ELF-1 (cell line): ENCODE results near the gene CTTNBP2NL.
"Not testable (repeated sequence)": the region's sequence is repeated elsewhere in the genome, so short reads cannot be mapped to it uniquely, and the experiment has no call there.

Experiments
- DNase-seq: peaks from one replicate; pipeline ENCODE4 v3.0.0-alpha.2; 2016; ENCODE audit warnings: low read depth, low spot score

CTTNBP2NL gene

GRCh38 chr1:112386731-112387346 lies 9.2 kb upstream of the CTTNBP2NL start:
- DNase-seq: no peak

DNA sequence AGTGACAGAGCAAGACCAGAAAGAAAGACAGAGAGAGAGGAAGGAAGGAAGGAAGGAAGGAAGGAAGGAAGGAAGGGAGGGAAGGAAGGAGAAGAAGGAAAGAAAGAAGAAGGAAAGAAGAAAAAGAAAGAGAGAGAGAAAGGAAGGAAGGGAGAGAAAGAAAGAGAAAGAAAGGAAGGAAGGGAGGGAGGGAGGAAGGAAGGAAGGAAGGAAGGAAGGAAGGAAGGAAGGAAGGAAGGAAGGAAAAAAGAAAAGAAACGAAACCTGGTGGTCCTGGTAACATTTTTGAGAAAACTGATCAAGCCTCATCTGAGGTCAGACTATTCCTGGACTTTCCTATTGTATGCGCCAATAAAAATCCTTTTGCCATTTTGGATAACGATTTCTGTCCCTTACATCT lies 8.2 kb upstream of the CTTNBP2NL start:
- no peak for DNase-seq

DNA sequence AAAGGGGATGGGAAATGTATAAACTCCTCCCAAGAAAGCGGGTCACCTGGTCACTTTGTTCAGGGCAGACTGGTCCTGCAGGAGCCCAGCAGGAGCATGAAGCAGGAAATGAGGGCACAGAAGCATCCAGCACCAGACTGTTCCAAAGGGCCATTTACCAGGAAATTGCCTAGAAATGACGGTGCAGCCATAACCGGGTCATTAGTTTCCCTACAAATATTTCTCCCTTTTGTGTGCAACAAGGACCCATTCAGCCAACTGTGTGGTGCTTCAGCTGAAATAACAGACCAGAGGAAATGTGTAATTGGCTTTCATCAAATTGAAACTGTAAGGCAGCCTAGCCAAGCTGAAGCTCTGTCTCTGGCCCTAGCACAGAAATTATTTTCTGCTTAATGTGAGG lies 7.6 kb upstream of the CTTNBP2NL start:
- no peak for DNase-seq

DNA sequence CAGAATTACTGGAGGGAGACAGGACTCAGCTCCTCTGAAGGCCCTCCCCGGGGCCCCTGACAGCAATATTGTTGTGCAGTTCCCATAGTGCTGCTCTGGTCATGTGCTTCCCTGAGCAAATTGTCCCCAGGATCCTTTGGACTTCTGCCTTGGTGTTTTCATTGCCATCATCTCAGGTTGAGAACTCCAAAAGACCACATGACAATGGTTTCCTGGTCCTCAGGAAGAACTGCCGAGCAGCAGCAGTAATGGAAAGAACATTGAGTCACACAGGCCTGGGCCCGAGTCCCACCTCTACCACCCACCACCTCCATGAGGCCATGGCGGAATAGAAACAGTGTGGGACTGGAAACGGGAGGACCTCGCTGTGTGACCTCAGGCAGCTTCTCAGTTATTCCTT lies 6.3 kb upstream of the CTTNBP2NL start:
- DNase-seq: no peak

DNA sequence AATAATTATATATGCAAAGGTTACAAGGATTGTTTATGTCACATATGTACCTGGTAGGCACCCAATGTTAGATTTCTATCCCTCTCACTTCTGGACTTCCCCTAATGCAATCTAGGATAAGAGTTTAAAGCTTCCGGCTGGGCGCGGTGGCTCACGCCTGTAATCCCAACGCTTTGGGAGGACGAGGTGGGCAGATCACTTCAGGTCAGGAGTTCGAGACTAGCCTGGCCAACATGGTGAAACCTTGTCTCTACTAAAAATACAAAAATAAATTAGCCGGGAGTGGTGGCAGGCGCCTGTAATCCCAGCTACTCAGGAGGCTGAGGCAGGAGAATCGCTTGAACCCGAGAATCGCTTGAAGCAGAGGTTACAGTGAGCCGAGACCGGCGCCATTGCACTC lies 5.7 kb upstream of the CTTNBP2NL start:
- not testable (repeated sequence) for DNase-seq

GRCh38 chr1:112390775-112391602 lies 5.0 kb upstream of the CTTNBP2NL start:
- DNase-seq: peak; percentile 99

GRCh38 chr1:112391603-112391940 lies 4.4 kb upstream of the CTTNBP2NL start:
- no peak for DNase-seq

GRCh38 chr1:112393631-112393974 lies 2.4 kb upstream of the CTTNBP2NL start:
- no peak for DNase-seq

- DNase-seq: no peak
Measured at GRCh38 chr1:112394743-112395062, 1.3 kb upstream of the CTTNBP2NL start.

GRCh38 chr1:112395256-112395820 lies 676 bp upstream of the CTTNBP2NL start:
- DNase-seq: peak; percentile 29

DNA sequence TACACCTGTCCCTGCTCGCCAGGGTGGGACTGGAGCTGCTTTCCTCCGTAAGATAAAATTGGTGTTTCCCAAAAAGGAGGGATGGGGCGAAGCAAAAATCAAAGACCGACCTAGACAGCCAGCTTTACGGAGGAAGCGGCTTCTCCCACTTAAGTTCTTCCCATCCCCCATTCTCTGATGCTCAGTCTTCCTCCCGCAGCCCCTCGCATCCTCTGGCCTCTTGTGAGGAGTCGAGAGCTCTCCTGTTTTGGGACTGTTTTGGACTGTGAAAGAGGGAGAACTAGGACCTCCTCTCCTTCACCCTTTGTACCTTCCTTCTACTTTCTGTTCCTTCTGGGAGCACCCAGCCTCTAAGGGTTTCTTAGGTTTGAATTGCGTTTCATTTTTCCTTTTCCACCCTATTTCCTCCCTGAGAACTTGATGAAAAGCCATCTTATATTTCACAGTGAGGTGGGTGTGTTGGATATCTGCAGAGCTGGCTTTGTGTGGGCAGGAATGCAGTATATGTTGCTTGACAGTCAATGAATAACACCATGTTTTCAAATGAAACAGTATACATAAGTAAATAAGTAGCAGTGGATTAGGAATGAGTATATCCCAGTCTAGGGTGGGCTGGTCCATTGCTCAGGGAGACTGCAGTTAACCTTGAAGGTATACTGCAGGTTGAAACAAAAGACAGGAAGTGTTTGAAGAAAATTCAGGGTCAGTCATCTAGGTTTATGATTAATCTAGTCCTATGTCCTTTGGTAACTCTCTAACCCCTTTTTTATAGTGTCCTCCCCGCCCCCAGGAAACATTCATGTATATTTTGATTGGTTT lies 848 bp downstream of the CTTNBP2NL start:
- DNase-seq: peak; percentile 34

DNA sequence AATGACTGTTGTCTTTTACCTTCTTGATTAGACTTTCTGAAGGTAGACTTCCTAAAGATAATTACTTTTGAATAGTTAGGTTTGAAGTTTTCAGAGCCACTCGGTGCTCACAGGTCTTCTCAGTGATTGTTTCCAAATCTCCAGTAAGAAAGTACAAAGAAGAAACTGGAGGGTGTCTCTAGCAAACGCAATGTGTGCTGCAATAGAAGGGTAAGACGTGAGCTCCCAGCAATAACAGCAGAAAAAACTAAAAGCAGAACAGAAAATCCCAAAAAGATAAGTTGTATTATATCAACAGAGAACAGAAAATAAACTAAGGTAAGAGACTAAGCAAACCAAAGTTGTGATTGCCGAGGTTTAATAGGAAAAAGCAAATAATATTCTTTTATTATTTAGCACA lies 1.8 kb downstream of the CTTNBP2NL start:
- DNase-seq: no peak

DNA sequence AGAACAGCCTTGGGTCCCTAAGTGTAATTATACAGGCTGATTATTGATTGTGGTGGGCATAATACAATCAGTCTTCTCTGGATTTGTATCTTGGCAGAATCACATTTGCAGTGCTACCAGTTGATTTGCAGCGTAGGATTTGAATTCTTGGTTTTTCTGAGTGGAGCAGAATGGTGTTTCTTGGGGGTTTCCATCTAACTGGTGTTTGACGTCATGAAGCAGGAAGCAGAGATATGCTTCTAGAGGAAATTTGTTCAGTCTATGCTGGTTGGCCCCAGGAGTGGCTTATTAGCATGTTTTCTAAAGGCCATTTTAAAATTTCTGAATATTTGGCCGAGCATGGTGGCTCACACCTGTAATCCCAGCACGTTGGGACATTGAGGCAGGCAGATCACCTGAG lies 3.4 kb downstream of the CTTNBP2NL start:
- no peak for DNase-seq

GRCh38 chr1:112400706-112401105 lies 4.7 kb downstream of the CTTNBP2NL start:
- not testable (repeated sequence) for DNase-seq

GRCh38 chr1:112402682-112403643 lies 6.9 kb downstream of the CTTNBP2NL start:
- DNase-seq: no peak

GRCh38 chr1:112406771-112407170 lies 10.8 kb downstream of the CTTNBP2NL start:
- no peak for DNase-seq

DNA sequence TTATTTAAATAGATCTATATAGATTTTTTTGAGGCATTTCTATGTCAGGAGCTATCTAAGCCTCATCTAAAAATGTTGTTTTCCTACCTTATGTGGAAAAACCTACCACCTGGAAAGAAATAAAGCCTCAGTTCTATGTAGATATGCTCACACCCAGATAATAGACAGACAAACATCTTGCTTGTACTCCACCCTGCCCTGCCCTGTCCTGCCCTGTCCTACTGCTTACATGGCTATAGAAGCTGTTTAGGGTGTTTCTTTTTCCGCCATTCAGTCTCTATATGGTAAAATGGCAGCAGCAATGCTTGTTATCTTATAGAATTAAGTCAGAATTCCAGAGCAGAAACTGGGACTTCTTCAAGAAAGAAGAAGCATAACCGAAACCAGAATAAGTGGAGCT lies 13.4 kb downstream of the CTTNBP2NL start:
- no peak for DNase-seq

- no peak for DNase-seq
Measured at GRCh38 chr1:112410673-112411072, 14.7 kb downstream of the CTTNBP2NL start.

DNA sequence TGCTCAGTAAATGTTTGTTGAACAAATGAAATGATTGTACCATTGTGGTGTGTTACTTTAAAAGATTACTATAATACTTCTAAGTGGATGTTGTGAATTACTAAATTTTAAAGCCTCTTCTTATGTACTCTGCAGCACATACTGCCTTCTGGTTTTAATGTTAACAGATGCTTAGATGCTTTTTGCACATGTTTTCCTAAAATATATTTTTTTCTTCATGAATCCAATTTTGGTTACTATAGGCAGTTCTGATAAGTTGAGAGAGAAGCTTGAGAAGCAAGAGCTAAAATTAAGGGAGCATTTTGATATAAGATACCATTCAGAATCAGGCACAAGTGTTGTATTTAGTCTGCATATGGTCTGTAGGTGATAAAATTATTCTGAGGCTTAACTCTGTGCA lies 21.3 kb downstream of the CTTNBP2NL start:
- no peak for DNase-seq

- DNase-seq: no peak
Measured at GRCh38 chr1:112418099-112418892, 22.3 kb downstream of the CTTNBP2NL start.
